ENCODE results near the gene KRT72.

DNA sequence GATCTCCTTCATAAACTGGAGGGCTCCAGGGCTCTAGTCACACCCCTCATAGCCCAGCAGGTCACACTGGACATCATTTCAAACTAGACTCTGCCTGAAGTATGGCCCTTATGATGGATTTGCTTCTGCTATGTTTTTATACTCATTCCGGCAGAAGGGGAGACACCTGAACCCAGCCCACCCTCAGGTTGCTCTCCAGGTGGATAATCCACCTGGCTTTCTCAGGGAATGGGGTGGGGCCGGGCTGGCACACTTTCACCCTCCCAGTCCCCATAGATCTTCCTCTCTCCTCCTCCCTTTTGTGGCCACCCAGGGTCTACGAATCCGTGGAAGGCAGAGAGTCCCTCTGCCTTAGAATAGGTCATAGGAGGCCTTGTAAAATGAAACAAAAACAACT is 26.8 kb upstream of the KRT72 start:
- TF ChIP-seq POLR2A (IDR thresholded peaks at IDR 0.05; ENCODE audit: low read length), result no peak
- TF ChIP-seq GATA1 (IDR thresholded peaks at IDR 0.05; ENCODE audit: low read depth, low read length), result no peak
